Progenitor cell of endocrine pancreas (in vitro differentiated cells): ENCODE results near the gene VMP1. TPM values are rescaled to one million over a fixed set of nuclear protein-coding genes. Genes with fewer than 3 reads are reported as not detected.
A peak's percentile ranks its signal among the peaks of the same experiment; 100 is the strongest.

Experiments used
- DNase-seq: peaks from one replicate; pipeline ENCODE4 v3.0.0; 2021; ENCODE audit warnings: low spot score; ENCODE audit not compliant: unreplicated experiment
- H3K27ac Mint-ChIP-seq: 2 replicates; pipeline ENCODE4 v1.8.0; 2021; ENCODE audit warnings: mild to moderate bottlenecking, moderate library complexity, mixed read lengths
- H3K27me3 Mint-ChIP-seq: 2 replicates; pipeline ENCODE4 v1.8.0; 2021; ENCODE audit warnings: mixed read lengths
- H3K36me3 Mint-ChIP-seq: 2 replicates; pipeline ENCODE4 v1.8.0; 2022; ENCODE audit warnings: mixed read lengths; ENCODE audit not compliant: insufficient read depth
- H3K4me1 Mint-ChIP-seq: 2 replicates; pipeline ENCODE4 v1.8.0; 2021; ENCODE audit warnings: low read depth, mixed read lengths
- H3K4me3 Mint-ChIP-seq: 2 replicates; pipeline ENCODE4 v1.8.0; 2021; ENCODE audit warnings: low read depth, mild to moderate bottlenecking, moderate library complexity, mixed read lengths
- H3K9me3 Mint-ChIP-seq: 2 replicates; pipeline ENCODE4 v1.8.0; 2021; ENCODE audit warnings: low read depth, mixed read lengths
- total RNA-seq: library from RNA; stranded (reverse); gene quantifications from 2 replicates; pipeline ENCODE4 v1.2.1, GENCODE V29; 2021
- TF ChIP-seq, protein P1 (sequence below): fragments of 200-600 bp; sonication (generic); IDR thresholded peaks from one replicate; pipeline ENCODE4 v1.5.0; 2021; ENCODE audit warnings: antibody characterized with exemption, mild to moderate bottlenecking; ENCODE audit not compliant: unreplicated experiment

Gene VMP1
- total RNA-seq, 1 donor from 2014 or later: 162 TPM

DNA sequence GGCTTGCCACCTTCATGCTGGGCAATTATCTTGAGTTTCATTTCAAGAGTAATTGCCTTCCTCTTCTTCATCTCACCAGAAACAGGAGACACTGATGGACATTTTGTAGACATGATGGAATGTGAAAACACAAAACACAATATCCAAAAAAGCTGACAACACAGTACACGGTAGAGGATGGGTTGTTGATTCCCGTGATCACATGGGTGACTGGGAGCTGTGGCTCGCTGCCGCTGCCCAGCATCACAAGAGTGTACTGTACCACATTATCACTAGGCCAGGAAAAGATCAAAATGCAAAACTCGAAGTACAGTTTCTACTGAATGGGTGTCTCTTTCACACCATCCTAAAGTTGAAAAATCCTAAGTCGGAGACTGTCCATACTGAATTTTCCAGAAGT, 7.7 kb upstream of the VMP1 start:
- Mint-ChIP-seq H3K27me3 (no peaks in the 10 kb centered on the region), H3K4me1 (peaks cover 4% of the 10 kb centered on the region), H3K36me3 (peaks cover 14% of the 10 kb centered on the region), H3K9me3 (no peaks in the 10 kb centered on the region), H3K27ac (no peak overlapping the region), H3K4me3 (no peak overlapping the region)
- no peak for DNase-seq
- TF ChIP-seq, protein P1, sequence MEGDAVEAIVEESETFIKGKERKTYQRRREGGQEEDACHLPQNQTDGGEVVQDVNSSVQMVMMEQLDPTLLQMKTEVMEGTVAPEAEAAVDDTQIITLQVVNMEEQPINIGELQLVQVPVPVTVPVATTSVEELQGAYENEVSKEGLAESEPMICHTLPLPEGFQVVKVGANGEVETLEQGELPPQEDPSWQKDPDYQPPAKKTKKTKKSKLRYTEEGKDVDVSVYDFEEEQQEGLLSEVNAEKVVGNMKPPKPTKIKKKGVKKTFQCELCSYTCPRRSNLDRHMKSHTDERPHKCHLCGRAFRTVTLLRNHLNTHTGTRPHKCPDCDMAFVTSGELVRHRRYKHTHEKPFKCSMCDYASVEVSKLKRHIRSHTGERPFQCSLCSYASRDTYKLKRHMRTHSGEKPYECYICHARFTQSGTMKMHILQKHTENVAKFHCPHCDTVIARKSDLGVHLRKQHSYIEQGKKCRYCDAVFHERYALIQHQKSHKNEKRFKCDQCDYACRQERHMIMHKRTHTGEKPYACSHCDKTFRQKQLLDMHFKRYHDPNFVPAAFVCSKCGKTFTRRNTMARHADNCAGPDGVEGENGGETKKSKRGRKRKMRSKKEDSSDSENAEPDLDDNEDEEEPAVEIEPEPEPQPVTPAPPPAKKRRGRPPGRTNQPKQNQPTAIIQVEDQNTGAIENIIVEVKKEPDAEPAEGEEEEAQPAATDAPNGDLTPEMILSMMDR: no peak

DNA sequence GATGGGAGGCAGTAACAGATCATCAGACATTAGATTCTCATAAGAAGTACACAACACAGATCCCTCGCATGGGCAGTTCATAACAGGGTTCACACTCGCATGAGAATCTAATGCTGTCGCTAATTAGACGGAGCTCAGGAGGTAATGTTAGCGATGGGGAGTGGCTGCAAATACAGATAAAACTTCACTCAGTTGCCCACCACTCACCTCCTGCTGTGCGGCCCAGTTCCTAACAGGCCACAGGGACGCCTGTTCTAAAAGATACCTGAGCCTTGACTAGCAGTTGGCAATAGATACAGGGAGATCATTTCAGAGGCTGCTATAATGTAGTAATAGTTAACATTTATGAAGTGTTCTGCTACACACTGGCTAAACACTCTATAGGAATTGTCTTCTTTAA, 5.2 kb upstream of the VMP1 start:
- H3K4me3 Mint-ChIP-seq: no peak overlapping the region
- TF ChIP-seq, protein P1: no peak
- no peak for DNase-seq

DNA sequence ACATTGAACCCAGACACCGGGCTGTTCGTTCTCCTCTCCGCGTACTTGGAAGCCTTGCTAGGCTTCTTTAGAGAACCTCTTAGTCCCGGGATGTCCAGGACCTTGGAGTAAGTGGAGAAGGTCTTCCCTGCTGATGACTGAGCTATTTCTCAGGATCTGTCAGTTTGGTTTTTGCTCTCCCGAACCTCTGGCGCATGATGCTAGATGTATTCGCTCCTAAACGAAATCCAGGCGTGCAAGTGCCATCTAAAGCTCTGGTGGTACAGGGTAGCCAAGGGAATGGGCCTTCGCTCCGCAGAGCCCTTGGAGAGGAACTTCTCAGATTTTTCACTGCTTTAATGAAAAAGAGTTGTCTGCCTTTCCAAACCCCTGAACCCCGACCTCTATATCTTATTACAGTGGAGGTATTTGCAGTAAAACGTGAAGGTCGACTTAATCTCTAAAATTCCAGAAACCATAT, 547 bp downstream of the VMP1 start:
- Mint-ChIP-seq H3K4me3 (peak overlapping the region; percentile 98), H3K27me3 (no peaks in the 10 kb centered on the region), H3K36me3 (peaks cover 4% of the 10 kb centered on the region), H3K4me1 (peaks cover 37% of the 10 kb centered on the region), H3K27ac (peak overlapping the region; percentile 99), H3K9me3 (no peaks in the 10 kb centered on the region)
- TF ChIP-seq, protein P1: no peak
- no peak for DNase-seq

More for the DNA sequence above, 5.2 kb upstream of the VMP1 start:
- H3K27ac Mint-ChIP-seq: peak overlapping the region; percentile 73
- peaks cover 13% of the 10 kb centered on the region for H3K4me1 Mint-ChIP-seq
- peaks cover 12% of the 10 kb centered on the region for H3K36me3 Mint-ChIP-seq
- H3K27me3 Mint-ChIP-seq: no peaks in the 10 kb centered on the region
- H3K9me3 Mint-ChIP-seq: no peaks in the 10 kb centered on the region

DNA sequence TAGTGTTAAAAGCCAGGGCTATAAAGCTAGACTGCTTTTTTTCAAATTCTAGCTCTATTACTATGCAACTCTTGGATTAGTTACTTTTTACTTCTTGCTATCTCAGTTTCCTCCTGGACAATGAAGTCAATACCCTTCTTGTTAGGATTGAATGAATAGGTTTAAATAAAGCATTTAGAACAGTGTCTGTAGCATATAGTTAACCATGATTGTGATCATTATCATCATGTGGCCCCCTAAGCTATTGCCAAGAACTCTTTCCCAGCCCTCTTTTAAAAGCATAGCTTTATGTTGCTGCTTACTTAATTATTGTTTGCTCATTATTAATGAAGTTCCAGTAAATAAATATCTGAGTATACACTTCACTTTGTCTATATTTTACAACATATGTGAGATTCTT, 4.5 kb downstream of the VMP1 start:
- Mint-ChIP-seq H3K9me3 (no peaks in the 10 kb centered on the region), H3K4me3 (no peak overlapping the region), H3K27ac (no peak overlapping the region), H3K27me3 (no peaks in the 10 kb centered on the region), H3K36me3 (peaks cover 2% of the 10 kb centered on the region), H3K4me1 (peaks cover 38% of the 10 kb centered on the region)
- TF ChIP-seq, protein P1: no peak
- DNase-seq: no peak

DNA sequence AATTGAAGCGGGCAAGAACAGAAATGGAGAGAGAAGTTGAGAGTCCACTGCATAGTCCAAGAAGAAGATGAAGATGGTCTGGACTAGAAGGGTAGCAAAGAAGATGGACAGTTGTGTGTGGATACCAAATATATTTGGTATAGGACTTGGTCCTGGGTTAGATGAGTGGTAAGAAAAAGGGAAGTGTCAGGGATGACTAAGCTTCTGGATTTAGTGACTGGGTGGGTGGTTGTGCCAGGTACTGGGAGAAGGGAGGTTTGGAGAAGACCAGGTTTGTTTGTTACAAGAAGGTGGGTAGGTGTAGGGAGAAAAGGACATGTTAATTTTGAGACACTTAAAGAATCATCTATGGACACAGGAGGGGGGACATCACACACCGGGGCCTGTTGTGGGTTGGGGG, 5.4 kb downstream of the VMP1 start:
- Mint-ChIP-seq H3K4me3 (no peak overlapping the region), H3K4me1 (peaks cover 35% of the 10 kb centered on the region), H3K27me3 (no peaks in the 10 kb centered on the region), H3K9me3 (no peaks in the 10 kb centered on the region), H3K27ac (peak overlapping the region; percentile 12), H3K36me3 (peaks cover 2% of the 10 kb centered on the region)
- no peak for DNase-seq
- TF ChIP-seq, protein P1: no peak
